K562 (cell line): ENCODE data around the gene PELI2. TPM values are rescaled to one million over a fixed set of nuclear protein-coding genes. Genes with fewer than 3 reads are reported as not detected.
A peak's percentile ranks its signal among the peaks of the same experiment; 100 is the strongest.

Experiments
- ATAC-seq: fragments of 200-7000 bp; cut with Tn5 transposase; 3 replicates; pipeline ENCODE4 v1.9.1; 2020; ENCODE audit warnings: moderate library complexity
- BruUV-seq: library from RNA; stranded (reverse); fragments of 400-500 nt; replicated peaks from 2 replicates; lab custom pipeline; 2021; lab: Mats Ljungman, UMichigan
- CTCF ChIA-PET: fragments of 300-600 bp; formaldehyde crosslinking; extraction: SDS; loops from one replicate; lab custom pipeline; 2021; ENCODE audit warnings: low intra/inter-chr PET ratio; lab: Yijun Ruan, JAX
- POLR2A ChIA-PET: fragments of 300-600, 350-650 bp; sonication (Branson Sonifier 250); formaldehyde crosslinking; extraction: SDS; loops from one replicate; lab custom pipeline; 2021; ENCODE audit warnings: antibody characterized with exemption, inconsistent platforms; lab: Yijun Ruan, JAX
- DNase-seq, 4 experiments: peaks; one replicate each; pipeline versions ENCODE4 v3.0.0 to v3.0.0-alpha.2; 2011 to 2018; ENCODE audit warnings: low spot score in 3 of 4, mixed read lengths in 3 of 4; ENCODE audit errors: extremely low read depth in 1 of 4
- FAIRE-seq: peaks from 2 replicates; lab custom pipeline; 2011; peaks lifted over from hg19 to GRCh38; lab: Jason Lieb, UNC
- H2AFZ ChIP-seq: 2 replicates; pipeline ENCODE4 v1.6.0; 2011; ENCODE audit warnings: low read depth, low read length, control low read depth, inconsistent platforms
- H3K27ac ChIP-seq: fragments of 200-600 bp; 3 replicates; pipeline ENCODE4 v1.8.0; 2011; ENCODE audit warnings: low read depth, mild to moderate bottlenecking, control low read depth, inconsistent platforms, low read length, moderate library complexity, mixed read lengths; ENCODE audit errors: extremely low read depth
- H3K27me3 ChIP-seq, 2 experiments: fragments of 300-600 bp in 1 of 2; 2 replicates in 1 of 2; 3 replicates in 1 of 2; pipeline versions ENCODE4 v1.6.0 to v1.8.0; 2011; ENCODE audit warnings: inconsistent platforms in 2 of 2, low read length in 2 of 2, mild to moderate bottlenecking in 1 of 2, mixed read lengths in 1 of 2, moderate library complexity in 1 of 2; ENCODE audit not compliant: control insufficient read depth in 2 of 2, insufficient read depth in 2 of 2
- H3K36me3 ChIP-seq: fragments of 300-600 bp; 3 replicates; pipeline ENCODE4 v1.8.0; 2011; ENCODE audit warnings: mild to moderate bottlenecking, low read length, inconsistent platforms; ENCODE audit not compliant: control insufficient read depth, insufficient read depth
- H3K4me1 ChIP-seq, 2 experiments: fragments of 200-600 bp in 1 of 2; replicated peaks in 1 of 2; 2 replicates in 1 of 2; 3 replicates in 1 of 2; pipeline versions ENCODE4 v1.5.1 to v1.8.0; 2011; ENCODE audit warnings: inconsistent platforms in 2 of 2, low read length in 2 of 2, mild to moderate bottlenecking in 1 of 2, mixed read lengths in 1 of 2, moderate library complexity in 1 of 2; ENCODE audit not compliant: control insufficient read depth in 2 of 2, insufficient read depth in 2 of 2
- H3K4me2 ChIP-seq: 2 replicates; pipeline ENCODE4 v1.6.1; 2011; ENCODE audit warnings: low read length, control low read depth, inconsistent platforms, mixed read lengths; ENCODE audit not compliant: insufficient read depth
- H3K4me3 ChIP-seq: fragments of 200-600 bp; sonication (generic), shearing (Covaris generic); 2 replicates; pipeline ENCODE4 v1.5.1; 2016; ENCODE audit warnings: control low read depth, inconsistent platforms
- H3K79me2 ChIP-seq: fragments of 200-600 bp; 3 replicates; pipeline ENCODE4 v1.8.0; 2011; ENCODE audit warnings: low read length, inconsistent platforms; ENCODE audit not compliant: control insufficient read depth, insufficient read depth
- H3K9ac ChIP-seq, 2 experiments: 2 replicates each; pipeline versions ENCODE4 v1.6.0 to v1.6.1; 2011; ENCODE audit warnings: low read depth in 2 of 2, low read length in 2 of 2, control low read depth in 1 of 2, inconsistent platforms in 1 of 2, mild to moderate bottlenecking in 1 of 2, mixed read lengths in 1 of 2; ENCODE audit not compliant: insufficient read depth in 1 of 2
- H3K9me1 ChIP-seq: one replicate; pipeline ENCODE4 v1.6.0; 2011; ENCODE audit warnings: inconsistent platforms, mild to moderate bottlenecking, low read length, moderate library complexity; ENCODE audit not compliant: control insufficient read depth, insufficient read depth
- H3K9me3 ChIP-seq: replicated peaks from 2 replicates; pipeline ENCODE4 v1.5.1; 2011; ENCODE audit warnings: low read depth, low read length, inconsistent platforms; ENCODE audit not compliant: control insufficient read depth, insufficient read depth
- H4K20me1 ChIP-seq: replicated peaks from 2 replicates; pipeline ENCODE4 v1.6.1; 2011; ENCODE audit warnings: low read length, inconsistent platforms, mixed read lengths; ENCODE audit not compliant: control insufficient read depth, insufficient read depth
- AFF4 ChIP-seq: sonication (generic); formaldehyde crosslinking; IDR thresholded peaks from 2 replicates; pipeline ENCODE4 v1.8.0; 2023; ENCODE audit warnings: mild to moderate bottlenecking, missing genetic modification reagents
- HDGF ChIP-seq: fragments of 450-650 bp; IDR thresholded peaks from 2 replicates; pipeline ENCODE4 v1.6.1; 2016
- KLF10 ChIP-seq: fragments of 250-450 bp; sonication (Bioruptor Pico); IDR thresholded peaks from 2 replicates; pipeline ENCODE4 v1.6.1; 2021; ENCODE audit warnings: matching md5 sums
- MED1 ChIP-seq: sonication (generic); formaldehyde crosslinking; IDR thresholded peaks from 2 replicates; pipeline ENCODE4 v1.8.1; 2023; ENCODE audit warnings: missing genetic modification reagents, borderline replicate concordance
- MTA2 ChIP-seq: fragments of 450-650 bp; IDR thresholded peaks from 2 replicates; pipeline ENCODE4 v1.6.1; 2016; ENCODE audit warnings: low read depth
- PYGO2 ChIP-seq: fragments of 450-650 bp; IDR thresholded peaks from 2 replicates; pipeline ENCODE4 v1.6.1; 2016; ENCODE audit warnings: mild to moderate bottlenecking, missing genetic modification characterization, moderate library complexity, missing compliant biosample characterization
- RBM25 ChIP-seq: fragments of 200-400 bp; formaldehyde crosslinking; IDR thresholded peaks from 2 replicates; pipeline ENCODE4 v1.6.1; 2018; ENCODE audit warnings: low read length, low read depth, moderate library complexity; ENCODE audit not compliant: severe bottlenecking
- TAF7 ChIP-seq: fragments of 450-650 bp; IDR thresholded peaks from 2 replicates; pipeline ENCODE4 v1.6.1; 2016; ENCODE audit warnings: missing genetic modification characterization, missing compliant biosample characterization
- ZBTB8A ChIP-seq: fragments of 450-650 bp; IDR thresholded peaks from 2 replicates; pipeline ENCODE4 v1.6.1; 2018; ENCODE audit warnings: mild to moderate bottlenecking, moderate library complexity; ENCODE audit not compliant: partially characterized antibody
- ZNF316 ChIP-seq: fragments of 450-650 bp; IDR thresholded peaks from 2 replicates; pipeline ENCODE4 v1.6.1; 2016
- WGBS: fragments of 100-300 bp; shearing (Covaris generic); methylation state at CpG from one replicate; pipeline ENCODE4 v1.1.6; 2016; ENCODE audit warnings: low coverage, mixed read lengths; ENCODE audit not compliant: insufficient coverage; ENCODE audit errors: missing lambda C conversion rate; 5-methylcytosine and 5-hydroxymethylcytosine counted together
- in situ Hi-C: fragments of 300-500 bp; cut with MboI; formaldehyde crosslinking; loops from 4 replicates; pipeline ENCODE4 v1.15.0; 2018; ENCODE audit warnings: inconsistent platforms, mixed read lengths
- intact Hi-C: fragments of 100-400 bp; cut with micrococcal nuclease; formaldehyde crosslinking; loops from 2 replicates; pipeline ENCODE4 v1.14.2; 2022
- polyA plus RNA-seq, 8 experiments: library from polyadenylated mRNA; depleted of rRNA in 4 of 8; stranded (reverse) in 5 of 8; unstranded in 3 of 8; fragments of >200 nt; fragmentation: Nextera tagmentation in 2 of 8; fragmentation: Illumina TruSeq in 1 of 8; extraction: Ambion mirVana in 2 of 8; extraction: Trizol in 1 of 8; gene quantifications; 2 replicates each; pipeline versions ENCODE4 v1.2.1 to v1.2.3, GENCODE V29; 2011 to 2014; ENCODE audit warnings: inconsistent platforms in 1 of 8, missing spikeins in 1 of 8
- total RNA-seq, 7 experiments: library from RNA; depleted of rRNA in 6 of 7; stranded (reverse); fragments of >200 nt in 6 of 7; fragmentation: Illumina TruSeq in 2 of 7; extraction: Trizol in 2 of 7; gene quantifications; 2 replicates each; pipeline versions ENCODE4 v1.2.1 to v1.2.3, GENCODE V29; 2011 to 2021; ENCODE audit warnings: low replicate concordance in 1 of 7

PELI2 gene
- total and polyA plus RNA-seq, 9 of the 15 experiments (the other 6 are each of a cell fraction or from before 2014, with no cell fraction given), result 0.20 to 1.5 (median 0.44) TPM

GRCh38 chr14:56135668-56136067, 17.5 kb downstream of the PELI2 start (continued):
- peak; percentile 56; the same call in 1 of the 2 replicates for TF ChIP-seq ZNF316
- no peak for TF ChIP-seq TAF7 (tag)
- TF ChIP-seq MED1, result no peak

- 0% methylated on average over 2 of the region's 2 CpGs for WGBS
- BruUV-seq, result no TSS peak
- Histone ChIP-seq H3K27me3 (peaks cover 9 to 15% of the 10 kb centered on the region in 2 experiments; a peak in 4 of 5 replicates), H3K27ac (no peak overlapping the region), H3K79me2 (no peaks in the 10 kb centered on the region), H3K9ac (no peak overlapping the region), H3K4me3 (no peak overlapping the region), H2AFZ (no peak overlapping the region), H3K4me2 (no peak overlapping the region), H4K20me1 (no peaks in the 10 kb centered on the region), H3K9me3 (no peaks in the 10 kb centered on the region), H3K9me1 (no peaks in the 10 kb centered on the region), H3K4me1 (no peaks in the 10 kb centered on the region), H3K36me3 (no peaks in the 10 kb centered on the region)
- intact Hi-C loops (no loop called here), in situ Hi-C loops (no loop called here)
- ATAC-seq, result no peak
- no peak for DNase-seq
- ChIA-PET CTCF (no interaction called here), POLR2A (interaction anchor here (1.0 kb wide), 1 partner anchor 36 kb away, joined by 7 read pairs; no protein-coding TSS in a partner anchor)
- FAIRE-seq, result no peak
- TF ChIP-seq PYGO2, result no peak
- TF ChIP-seq ZBTB8A, result no peak
- no peak for TF ChIP-seq AFF4 (CRISPR knock-in tag)
- no peak for TF ChIP-seq MTA2
- TF ChIP-seq RBM25, result no peak
- no peak for TF ChIP-seq HDGF
- no peak for TF ChIP-seq KLF10
These were observed 18.6 kb downstream of the PELI2 start for GRCh38 chr14:56136571-56137452.
